HepG2 (cell line): Measurements from ENCODE around the gene MSRB3. TPM values are rescaled to one million over a fixed set of nuclear protein-coding genes. Genes with fewer than 3 reads are reported as not detected.

Experiments used
- ATF1 ChIP-seq: IDR thresholded peaks from 2 replicates; pipeline ENCODE4 v1.6.1; 2016; ENCODE audit warnings: mild to moderate bottlenecking, control low read depth
- ELF3 ChIP-seq: IDR thresholded peaks from 2 replicates; pipeline ENCODE4 v1.6.1; 2016; ENCODE audit warnings: missing genetic modification reagents, missing compliant biosample characterization
- HDAC2 ChIP-seq: sonication (generic); formaldehyde crosslinking; IDR thresholded peaks from 2 replicates; pipeline ENCODE4 v1.4.0; 2020; ENCODE audit warnings: missing genetic modification reagents
- HNRNPUL1 ChIP-seq: fragments of 200-400 bp; formaldehyde crosslinking; IDR thresholded peaks from 2 replicates; pipeline ENCODE4 v1.6.1; 2017; ENCODE audit warnings: low read depth, mild to moderate bottlenecking, low read length, moderate library complexity
- NR2F6 ChIP-seq, 2 experiments: IDR thresholded peaks; 2 replicates each; pipeline ENCODE4 v1.6.1; 2016; ENCODE audit warnings: antibody characterized with exemption in 1 of 2, mild to moderate bottlenecking in 1 of 2
- SPEN ChIP-seq: sonication (generic); formaldehyde crosslinking; IDR thresholded peaks from 2 replicates; pipeline ENCODE4 v1.5.1; 2020; ENCODE audit warnings: low read depth, mild to moderate bottlenecking, missing genetic modification reagents
- ZFP1 ChIP-seq: IDR thresholded peaks from 2 replicates; pipeline ENCODE4 v1.6.1; 2016
- ZNF205 ChIP-seq: IDR thresholded peaks from 2 replicates; pipeline ENCODE4 v1.6.1; 2018; ENCODE audit warnings: missing biosample characterization, missing genetic modification reagents
- ZNF263 ChIP-seq: sonication (generic); formaldehyde crosslinking; IDR thresholded peaks from 2 replicates; pipeline ENCODE4 v1.4.0; 2020; ENCODE audit warnings: missing genetic modification reagents
- ZNF3 ChIP-seq: IDR thresholded peaks from 2 replicates; pipeline ENCODE4 v1.7.0; 2017; ENCODE audit warnings: inconsistent platforms
- ZNF605 ChIP-seq: sonication (generic); formaldehyde crosslinking; IDR thresholded peaks from 2 replicates; pipeline ENCODE4 v1.8.0; 2022; ENCODE audit warnings: mild to moderate bottlenecking, missing genetic modification reagents
- polyA plus RNA-seq, 8 experiments: library from polyadenylated mRNA; depleted of rRNA in 3 of 8; stranded (reverse) in 7 of 8; unstranded in 1 of 8; fragments of >200 nt; fragmentation: Illumina TruSeq in 4 of 8; extraction: Trizol in 4 of 8; gene quantifications; 2 replicates each; pipeline versions ENCODE4 v1.2.1 to v1.2.3, GENCODE V29; 2011 to 2016; ENCODE audit warnings: low read depth in 4 of 8, missing spikeins in 1 of 8, mixed read lengths in 1 of 8; ENCODE audit not compliant: insufficient read depth in 1 of 8
- total RNA-seq, 5 experiments: library from RNA; depleted of rRNA; stranded (reverse); fragments of >200 nt; fragmentation: Illumina TruSeq; extraction: Trizol; gene quantifications; 2 replicates each; pipeline ENCODE4 v1.2.3, GENCODE V29; 2016; ENCODE audit warnings: low read depth in 1 of 5
- TF ChIP-seq, protein P1 (sequence below): sonication (generic); formaldehyde crosslinking; IDR thresholded peaks from 2 replicates; pipeline ENCODE4 v1.8.1; 2023; ENCODE audit warnings: mild to moderate bottlenecking, missing genetic modification reagents
- TF ChIP-seq, protein P2 (sequence below): sonication (generic); formaldehyde crosslinking; IDR thresholded peaks from 2 replicates; pipeline ENCODE4 v1.8.1; 2023; ENCODE audit warnings: mild to moderate bottlenecking, missing genetic modification reagents
- TF ChIP-seq, protein P3 (sequence below): sonication (generic); formaldehyde crosslinking; IDR thresholded peaks from 2 replicates; pipeline ENCODE4 v1.5.1; 2020; ENCODE audit warnings: mild to moderate bottlenecking, missing genetic modification reagents, moderate library complexity
- TF ChIP-seq, protein P4 (sequence below), 2 experiments: fragments of 450-650 bp in 1 of 2; sonication (generic) in 1 of 2; formaldehyde crosslinking in 1 of 2; IDR thresholded peaks; 2 replicates each; pipeline versions ENCODE4 v1.6.1 to v1.8.0; 2016 to 2022; ENCODE audit warnings: antibody characterized with exemption in 1 of 2, mild to moderate bottlenecking in 1 of 2, missing genetic modification reagents in 1 of 2

Gene MSRB3
- total and polyA plus RNA-seq, 2 of the 13 experiments (the other 11 are each of a cell fraction or from before 2014, with no cell fraction given) = 1.5 to 1.9 TPM

DNA sequence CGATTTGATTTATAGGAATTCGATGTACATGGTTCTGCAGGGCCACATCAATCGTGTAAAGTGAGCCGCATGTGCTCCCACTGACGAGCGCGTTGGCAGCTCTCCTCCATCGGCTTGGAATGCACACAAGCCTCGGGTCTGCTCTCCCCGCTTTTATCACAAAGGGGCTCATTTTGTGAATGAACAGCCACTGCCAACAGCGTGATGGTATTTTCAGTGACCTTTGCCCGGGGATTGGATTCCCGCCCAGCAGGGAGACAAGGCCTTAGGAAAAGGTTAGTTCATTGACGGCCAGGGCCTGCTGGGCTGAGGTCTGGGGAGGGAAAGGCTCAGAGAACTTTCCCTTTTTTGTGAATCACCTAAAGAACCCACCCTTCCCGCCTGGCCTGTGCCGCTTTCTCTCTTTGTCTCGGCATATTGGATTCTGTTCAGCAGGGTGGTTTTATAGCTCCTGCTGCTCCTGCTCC lies 232.1 kb downstream of the MSRB3 start (continued):
- TF ChIP-seq HDAC2 (CRISPR knock-in tag) = peak; percentile 72
- peak; percentile 56; the same call in 1 of the 2 replicates for TF ChIP-seq ZNF605 (CRISPR knock-in tag)
- TF ChIP-seq, protein P1, sequence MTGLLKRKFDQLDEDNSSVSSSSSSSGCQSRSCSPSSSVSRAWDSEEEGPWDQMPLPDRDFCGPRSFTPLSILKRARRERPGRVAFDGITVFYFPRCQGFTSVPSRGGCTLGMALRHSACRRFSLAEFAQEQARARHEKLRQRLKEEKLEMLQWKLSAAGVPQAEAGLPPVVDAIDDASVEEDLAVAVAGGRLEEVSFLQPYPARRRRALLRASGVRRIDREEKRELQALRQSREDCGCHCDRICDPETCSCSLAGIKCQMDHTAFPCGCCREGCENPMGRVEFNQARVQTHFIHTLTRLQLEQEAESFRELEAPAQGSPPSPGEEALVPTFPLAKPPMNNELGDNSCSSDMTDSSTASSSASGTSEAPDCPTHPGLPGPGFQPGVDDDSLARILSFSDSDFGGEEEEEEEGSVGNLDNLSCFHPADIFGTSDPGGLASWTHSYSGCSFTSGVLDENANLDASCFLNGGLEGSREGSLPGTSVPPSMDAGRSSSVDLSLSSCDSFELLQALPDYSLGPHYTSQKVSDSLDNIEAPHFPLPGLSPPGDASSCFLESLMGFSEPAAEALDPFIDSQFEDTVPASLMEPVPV (CRISPR knock-in tag) = 0 out of 2 replicates have a peak, but pooled peaks have one; percentile 49
- TF ChIP-seq, protein P2, sequence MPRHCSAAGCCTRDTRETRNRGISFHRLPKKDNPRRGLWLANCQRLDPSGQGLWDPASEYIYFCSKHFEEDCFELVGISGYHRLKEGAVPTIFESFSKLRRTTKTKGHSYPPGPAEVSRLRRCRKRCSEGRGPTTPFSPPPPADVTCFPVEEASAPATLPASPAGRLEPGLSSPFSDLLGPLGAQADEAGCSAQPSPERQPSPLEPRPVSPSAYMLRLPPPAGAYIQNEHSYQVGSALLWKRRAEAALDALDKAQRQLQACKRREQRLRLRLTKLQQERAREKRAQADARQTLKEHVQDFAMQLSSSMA (CRISPR knock-in tag) = no peak
- no peak for TF ChIP-seq HNRNPUL1
- TF ChIP-seq, protein P3, sequence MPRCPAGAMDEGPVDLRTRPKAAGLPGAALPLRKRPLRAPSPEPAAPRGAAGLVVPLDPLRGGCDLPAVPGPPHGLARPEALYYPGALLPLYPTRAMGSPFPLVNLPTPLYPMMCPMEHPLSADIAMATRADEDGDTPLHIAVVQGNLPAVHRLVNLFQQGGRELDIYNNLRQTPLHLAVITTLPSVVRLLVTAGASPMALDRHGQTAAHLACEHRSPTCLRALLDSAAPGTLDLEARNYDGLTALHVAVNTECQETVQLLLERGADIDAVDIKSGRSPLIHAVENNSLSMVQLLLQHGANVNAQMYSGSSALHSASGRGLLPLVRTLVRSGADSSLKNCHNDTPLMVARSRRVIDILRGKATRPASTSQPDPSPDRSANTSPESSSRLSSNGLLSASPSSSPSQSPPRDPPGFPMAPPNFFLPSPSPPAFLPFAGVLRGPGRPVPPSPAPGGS (CRISPR knock-in tag) = no peak
- TF ChIP-seq NR2F6 (IDR thresholded peaks at IDR 0.05) = peak; percentile 63
- TF ChIP-seq NR2F6 (CRISPR knock-in tag; IDR thresholded peaks at IDR 0.05) = peak; percentile 88
- peak; percentile 86 for TF ChIP-seq ZNF263 (CRISPR knock-in tag)
- TF ChIP-seq SPEN (CRISPR knock-in tag) = peak; percentile 18; the same call in 1 of the 2 replicates
- no peak for TF ChIP-seq ATF1 (CRISPR knock-in tag)
- TF ChIP-seq, protein P4, sequence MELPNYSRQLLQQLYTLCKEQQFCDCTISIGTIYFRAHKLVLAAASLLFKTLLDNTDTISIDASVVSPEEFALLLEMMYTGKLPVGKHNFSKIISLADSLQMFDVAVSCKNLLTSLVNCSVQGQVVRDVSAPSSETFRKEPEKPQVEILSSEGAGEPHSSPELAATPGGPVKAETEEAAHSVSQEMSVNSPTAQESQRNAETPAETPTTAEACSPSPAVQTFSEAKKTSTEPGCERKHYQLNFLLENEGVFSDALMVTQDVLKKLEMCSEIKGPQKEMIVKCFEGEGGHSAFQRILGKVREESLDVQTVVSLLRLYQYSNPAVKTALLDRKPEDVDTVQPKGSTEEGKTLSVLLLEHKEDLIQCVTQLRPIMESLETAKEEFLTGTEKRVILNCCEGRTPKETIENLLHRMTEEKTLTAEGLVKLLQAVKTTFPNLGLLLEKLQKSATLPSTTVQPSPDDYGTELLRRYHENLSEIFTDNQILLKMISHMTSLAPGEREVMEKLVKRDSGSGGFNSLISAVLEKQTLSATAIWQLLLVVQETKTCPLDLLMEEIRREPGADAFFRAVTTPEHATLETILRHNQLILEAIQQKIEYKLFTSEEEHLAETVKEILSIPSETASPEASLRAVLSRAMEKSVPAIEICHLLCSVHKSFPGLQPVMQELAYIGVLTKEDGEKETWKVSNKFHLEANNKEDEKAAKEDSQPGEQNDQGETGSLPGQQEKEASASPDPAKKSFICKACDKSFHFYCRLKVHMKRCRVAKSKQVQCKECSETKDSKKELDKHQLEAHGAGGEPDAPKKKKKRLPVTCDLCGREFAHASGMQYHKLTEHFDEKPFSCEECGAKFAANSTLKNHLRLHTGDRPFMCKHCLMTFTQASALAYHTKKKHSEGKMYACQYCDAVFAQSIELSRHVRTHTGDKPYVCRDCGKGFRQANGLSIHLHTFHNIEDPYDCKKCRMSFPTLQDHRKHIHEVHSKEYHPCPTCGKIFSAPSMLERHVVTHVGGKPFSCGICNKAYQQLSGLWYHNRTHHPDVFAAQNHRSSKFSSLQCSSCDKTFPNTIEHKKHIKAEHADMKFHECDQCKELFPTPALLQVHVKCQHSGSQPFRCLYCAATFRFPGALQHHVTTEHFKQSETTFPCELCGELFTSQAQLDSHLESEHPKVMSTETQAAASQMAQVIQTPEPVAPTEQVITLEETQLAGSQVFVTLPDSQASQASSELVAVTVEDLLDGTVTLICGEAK (IDR thresholded peaks at IDR 0.05) = no peak
- TF ChIP-seq, protein P4 (CRISPR knock-in tag; IDR thresholded peaks at IDR 0.05) = peak; percentile 48; the same call in 1 of the 2 replicates
- 0 out of 2 replicates have a peak, but pooled peaks have one; percentile 43 for TF ChIP-seq ZNF205 (CRISPR knock-in tag)
- peak; percentile 16; the same call in 1 of the 2 replicates for TF ChIP-seq ELF3 (CRISPR knock-in tag)
- 0 out of 2 replicates have a peak, but pooled peaks have one; percentile 30 for TF ChIP-seq ZFP1
- no peak for TF ChIP-seq ZNF3
